GM10248 (cell line): Measurements from ENCODE around the gene PYY.

Experiments used
- CTCF ChIA-PET: fragments of 300-600 bp; sonication (Branson Sonifier 250); formaldehyde crosslinking; extraction: SDS; loops from one replicate; lab custom pipeline; 2021; ENCODE audit warnings: antibody characterized with exemption; lab: Yijun Ruan, JAX
- POLR2A ChIA-PET: fragments of 350-650 bp; sonication (Branson Sonifier 250); formaldehyde crosslinking; extraction: SDS; loops from one replicate; lab custom pipeline; 2020; ENCODE audit warnings: antibody characterized with exemption; lab: Yijun Ruan, JAX
- DNase-seq: peaks from one replicate; pipeline ENCODE4 v3.0.0; 2012; ENCODE audit errors: extremely low spot score
- CTCF ChIP-seq: IDR thresholded peaks from 2 replicates; pipeline ENCODE4 v1.5.1; 2012; ENCODE audit warnings: mild to moderate bottlenecking, low read depth; ENCODE audit errors: extremely low read depth, missing control alignments, control extremely low read depth

Gene PYY

GRCh38 chr17:43951750-43952149 is 2.0 kb downstream of the PYY start:
- no peak for TF ChIP-seq CTCF
- ChIA-PET POLR2A (no interaction called here), CTCF (interaction anchor here (1.1 to 7.5 kb wide), 3 partner anchors 8 to 74 kb away, joined by 3 to 44 read pairs (median 4); partner anchors contain the start of gene PPY)
- no peak for DNase-seq

- POLR2A ChIA-PET = no interaction called here
- no peak for TF ChIP-seq CTCF
- DNase-seq = no peak
- CTCF ChIA-PET = interaction anchor here (1.1 kb wide), 1 partner anchor 72 kb away, joined by 4 read pairs; no protein-coding TSS in a partner anchor
Observed at GRCh38 chr17:43950554-43950953, 3.2 kb downstream of the PYY start.

- TF ChIP-seq CTCF = no peak
- ChIA-PET POLR2A (no interaction called here), CTCF (no interaction called here)
- no peak for DNase-seq
Observed at GRCh38 chr17:43949781-43950180, 4.0 kb downstream of the PYY start.

GRCh38 chr17:43946781-43947180 is 7.0 kb downstream of the PYY start:
- no peak for TF ChIP-seq CTCF
- ChIA-PET POLR2A (no interaction called here), CTCF (interaction anchor here (1.0 to 5.8 kb wide), 3 partner anchors 9 to 521 kb away, joined by 3 to 57 read pairs (median 4); no protein-coding TSS in a partner anchor)
- DNase-seq = no peak

- no peak for DNase-seq
- POLR2A ChIA-PET = no interaction called here
- CTCF ChIA-PET = interaction anchor here (1.0 to 5.8 kb wide), 17 partner anchors 15 to 222 kb away, joined by 3 to 67 read pairs (median 5); partner anchors contain the start of gene MPP2
- TF ChIP-seq CTCF = no peak
Observed at GRCh38 chr17:43945074-43945829, 8.5 kb downstream of the PYY start.

GRCh38 chr17:43942051-43942685 is 11.6 kb downstream of the PYY start, which contains the start of gene PPY:
Gene PPY (minus strand): TSS chr17:43942476. CDS start chr17:43941654, 822 bp downstream.
- ChIA-PET POLR2A (no interaction called here), CTCF (interaction anchor here (1.1 to 5.8 kb wide), 8 partner anchors 13 to 226 kb away, joined by 4 to 67 read pairs (median 32); partner anchors contain the start of gene PYY)
- DNase-seq = no peak
- TF ChIP-seq CTCF = no peak
